Measurements from ENCODE around the gene KCNJ16. TPM values are rescaled to one million over a fixed set of nuclear protein-coding genes. Genes with fewer than 3 reads are reported as not detected.

KCNJ16 gene
- total RNA-seq, 1 experiment from 2014 or later, result not detected

DNA sequence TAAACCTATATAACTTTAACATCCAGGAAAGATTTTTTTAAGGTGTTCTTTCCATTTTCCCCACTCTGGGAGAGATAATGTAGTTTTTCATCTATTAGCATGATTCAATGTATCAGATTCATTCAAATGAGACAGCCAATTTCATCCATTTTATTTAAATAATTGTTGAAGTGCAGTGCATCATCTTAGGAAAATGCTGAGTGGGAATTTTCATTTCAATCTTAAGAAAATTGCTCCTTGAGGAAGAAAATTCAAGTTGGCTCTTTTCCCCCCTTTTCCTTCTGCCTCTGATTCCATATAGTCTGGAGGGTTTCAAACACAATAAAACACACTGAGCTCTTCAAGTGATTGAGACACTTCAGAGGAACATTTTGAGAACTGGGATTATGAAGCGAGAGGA lies 3.4 kb upstream of the KCNJ16 start:
- ChIA-PET POLR2A (ENCODE audit: unreplicated experiment) (no interaction called here), CTCF (no interaction called here)
- H3K9me3 ChIP-seq (ENCODE audit: low read length), result no peaks in the 10 kb centered on the region
- intact Hi-C loops (cut with micrococcal nuclease), result no loop called here
- no peaks in the 10 kb centered on the region for H3K79me2 ChIP-seq (ENCODE audit: low read length)
- no peaks in the 10 kb centered on the region for H3K36me3 ChIP-seq (ENCODE audit: low read depth, low read length)
- H3K4me3 ChIP-seq (ENCODE audit: low read length), result no peak overlapping the region
- H3F3A ChIP-seq (ENCODE audit: low read length, unreplicated experiment), result no peaks in the 10 kb centered on the region
- no peak for ATAC-seq
- no peaks in the 10 kb centered on the region for H3K27me3 ChIP-seq (ENCODE audit: low read length)
- H3K4me2 ChIP-seq (ENCODE audit: low read length), result no peak overlapping the region
- TF ChIP-seq EZH2 (IDR thresholded peaks at IDR 0.05; ENCODE audit: low read length, unreplicated experiment) (no peak), EZH2phosphoT487 (IDR thresholded peaks at IDR 0.05; ENCODE audit: borderline replicate concordance, low read length) (no peak), CTCF (conservative IDR thresholded peaks at IDR 0.05; ENCODE audit: low read depth, low read length) (no peak)
- peaks cover 7% of the 10 kb centered on the region for H3K4me1 ChIP-seq (ENCODE audit: insufficient read depth, low read length)
- no peak overlapping the region for H2AFZ ChIP-seq (ENCODE audit: low read length)
- no peak overlapping the region for H3K27ac ChIP-seq (ENCODE audit: low read length)
- no peaks in the 10 kb centered on the region for H3K9me2 ChIP-seq (replicated peaks; ENCODE audit: low read length)
- BruUV-seq (replicated peaks), result no TSS peak
- DNase-seq, result no peak
- no peaks in the 10 kb centered on the region for H4K20me1 ChIP-seq (ENCODE audit: low read length)
- no peak overlapping the region for H3K9ac ChIP-seq (ENCODE audit: low read length)

DNA sequence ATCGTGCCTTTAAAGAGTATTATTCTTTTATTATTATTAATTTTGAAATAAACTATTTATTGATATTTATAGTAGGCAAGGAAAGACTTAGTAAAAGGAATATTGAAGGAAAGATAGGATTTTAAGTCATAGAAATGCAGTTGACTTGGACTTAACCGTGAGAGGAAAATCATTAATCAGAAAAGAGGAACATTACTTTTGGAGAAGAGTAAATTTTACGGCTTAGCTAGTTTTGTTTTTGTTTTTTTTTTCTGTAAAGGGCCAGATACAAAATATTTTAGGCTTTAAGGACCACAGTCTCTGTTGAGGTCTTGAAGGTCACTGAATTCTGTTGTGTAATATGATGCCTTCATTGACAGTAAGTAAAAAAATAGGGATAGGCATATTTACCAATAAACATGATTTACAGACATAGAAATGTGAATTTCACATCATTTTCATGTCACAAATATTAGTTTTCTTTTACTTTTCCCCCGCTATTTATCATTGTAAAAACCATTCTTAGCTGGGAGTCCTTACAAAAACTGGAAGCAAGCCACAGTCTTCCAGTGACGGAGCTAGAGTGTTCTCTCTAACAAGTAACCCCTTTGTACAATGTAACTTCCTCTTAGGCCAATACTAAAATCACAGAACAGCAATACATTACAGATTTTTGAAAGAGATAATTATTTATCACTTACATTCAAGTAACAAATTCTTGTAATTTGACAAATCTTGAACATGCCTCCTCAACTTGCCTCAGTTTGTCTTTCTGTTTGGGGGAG lies 2.3 kb upstream of the KCNJ16 start:
- Histone ChIP-seq H3K4me1 (ENCODE audit: insufficient read depth, low read length) (peaks cover 7% of the 10 kb centered on the region), H3K9me2 (replicated peaks; ENCODE audit: low read length) (no peaks in the 10 kb centered on the region), H3K9me3 (ENCODE audit: low read length) (no peaks in the 10 kb centered on the region), H3K9ac (ENCODE audit: low read length) (no peak overlapping the region), H2AFZ (ENCODE audit: low read length) (no peak overlapping the region), H3K27me3 (ENCODE audit: low read length) (no peaks in the 10 kb centered on the region), H3K4me3 (ENCODE audit: low read length) (no peak overlapping the region), H3K4me2 (ENCODE audit: low read length) (no peak overlapping the region), H3F3A (ENCODE audit: low read length, unreplicated experiment) (no peaks in the 10 kb centered on the region), H3K79me2 (ENCODE audit: low read length) (no peaks in the 10 kb centered on the region), H3K36me3 (ENCODE audit: low read depth, low read length) (no peaks in the 10 kb centered on the region), H4K20me1 (ENCODE audit: low read length) (no peaks in the 10 kb centered on the region), H3K27ac (ENCODE audit: low read length) (no peak overlapping the region)
- DNase-seq (no peak), ATAC-seq (no peak)
- CTCF ChIA-PET, result interaction anchor here (0.6 kb wide), 1 partner anchor 160 kb away, joined by 3 read pairs; no protein-coding TSS in a partner anchor
- intact Hi-C loops (cut with micrococcal nuclease), result no loop called here
- POLR2A ChIA-PET (ENCODE audit: unreplicated experiment), result no interaction called here
- TF ChIP-seq EZH2phosphoT487 (IDR thresholded peaks at IDR 0.05; ENCODE audit: borderline replicate concordance, low read length) (no peak), CTCF (conservative IDR thresholded peaks at IDR 0.05; ENCODE audit: low read depth, low read length) (no peak), EZH2 (IDR thresholded peaks at IDR 0.05; ENCODE audit: low read length, unreplicated experiment) (no peak)
- no TSS peak for BruUV-seq (replicated peaks)

DNA sequence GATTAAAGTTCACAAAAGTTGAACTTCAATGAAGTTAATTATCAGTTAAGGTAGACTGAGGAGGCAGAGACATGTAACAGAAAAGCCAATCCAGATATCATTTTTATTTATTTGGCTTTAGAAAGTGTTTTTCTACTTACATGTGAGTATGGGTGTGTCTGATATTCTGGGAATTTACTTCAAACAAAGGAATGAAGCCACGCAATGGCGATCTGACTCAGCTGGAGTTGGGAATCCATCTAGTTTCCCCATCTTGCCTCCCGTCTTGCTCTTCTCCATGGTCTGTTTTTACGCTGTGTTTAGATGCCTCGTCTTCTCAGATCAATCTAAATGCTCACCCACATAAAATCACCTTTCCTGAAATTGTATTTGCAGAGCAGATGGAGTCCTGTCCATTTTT lies 1.7 kb upstream of the KCNJ16 start:
- peaks cover 7% of the 10 kb centered on the region for H3K4me1 ChIP-seq (ENCODE audit: insufficient read depth, low read length)
- DNase-seq, result no peak
- no peaks in the 10 kb centered on the region for H3K9me3 ChIP-seq (ENCODE audit: low read length)
- ChIA-PET POLR2A (ENCODE audit: unreplicated experiment) (no interaction called here), CTCF (no interaction called here)
- no peaks in the 10 kb centered on the region for H4K20me1 ChIP-seq (ENCODE audit: low read length)
- no peaks in the 10 kb centered on the region for H3K9me2 ChIP-seq (replicated peaks; ENCODE audit: low read length)
- H3K36me3 ChIP-seq (ENCODE audit: low read depth, low read length), result no peaks in the 10 kb centered on the region
- no peak overlapping the region for H3K27ac ChIP-seq (ENCODE audit: low read length)
- H3K27me3 ChIP-seq (ENCODE audit: low read length), result no peaks in the 10 kb centered on the region
- no TSS peak for BruUV-seq (replicated peaks)
- no peaks in the 10 kb centered on the region for H3K79me2 ChIP-seq (ENCODE audit: low read length)
- no peak overlapping the region for H2AFZ ChIP-seq (ENCODE audit: low read length)
- H3K9ac ChIP-seq (ENCODE audit: low read length), result no peak overlapping the region
- no peak overlapping the region for H3K4me3 ChIP-seq (ENCODE audit: low read length)
- no peak overlapping the region for H3K4me2 ChIP-seq (ENCODE audit: low read length)
- intact Hi-C loops (cut with micrococcal nuclease), result no loop called here
- TF ChIP-seq CTCF (conservative IDR thresholded peaks at IDR 0.05; ENCODE audit: low read depth, low read length), result no peak
- TF ChIP-seq EZH2 (IDR thresholded peaks at IDR 0.05; ENCODE audit: low read length, unreplicated experiment), result no peak
- no peak for TF ChIP-seq EZH2phosphoT487 (IDR thresholded peaks at IDR 0.05; ENCODE audit: borderline replicate concordance, low read length)
- no peak for ATAC-seq
- no peaks in the 10 kb centered on the region for H3F3A ChIP-seq (ENCODE audit: low read length, unreplicated experiment)
